HG02763 (cell line): ENCODE data around the gene KIAA1671.
"Not testable (repeated sequence)": the region's sequence is repeated elsewhere in the genome, so short reads cannot be mapped to it uniquely, and the experiment has no call there.

Experiments used
- ATAC-seq: cut with Tn5 transposase; IDR thresholded peaks from one replicate; pipeline ENCODE4 v1.9.1; 2021; ENCODE audit warnings: mild to moderate bottlenecking, moderate library complexity; ENCODE audit not compliant: unreplicated experiment

Gene KIAA1671

GRCh38 chr22:25212337-25212736 is 259.8 kb downstream of the KIAA1671 start:
- ATAC-seq = no peak

- ATAC-seq = no peak
These were observed 260.7 kb downstream of the KIAA1671 start for GRCh38 chr22:25213221-25213620.

- ATAC-seq = no peak
These were observed 263.7 kb downstream of the KIAA1671 start for GRCh38 chr22:25216230-25216629.

- ATAC-seq = no peak
These were observed 266.7 kb downstream of the KIAA1671 start, which contains the start of gene CRYBB2 for GRCh38 chr22:25219211-25219689. Gene CRYBB2 (plus strand): TSS chr22:25219639. CDS start chr22:25221430, 1,791 bp downstream.

GRCh38 chr22:25219948-25220442 is 267.5 kb downstream of the KIAA1671 start:
- no peak for ATAC-seq

GRCh38 chr22:25221790-25222189 is 269.3 kb downstream of the KIAA1671 start:
- ATAC-seq = no peak

- no peak for ATAC-seq
These were observed 270.8 kb downstream of the KIAA1671 start for GRCh38 chr22:25223269-25223850.

- no peak for ATAC-seq
These were observed 276.3 kb downstream of the KIAA1671 start for GRCh38 chr22:25228822-25229221.

GRCh38 chr22:25230760-25231159 is 278.2 kb downstream of the KIAA1671 start:
- not testable (repeated sequence) for ATAC-seq

- no peak for ATAC-seq
These were observed 279.8 kb downstream of the KIAA1671 start for GRCh38 chr22:25232301-25232700.

GRCh38 chr22:25233706-25234105 is 281.2 kb downstream of the KIAA1671 start:
- ATAC-seq = not testable (repeated sequence)

- no peak for ATAC-seq
These were observed 283.2 kb downstream of the KIAA1671 start for GRCh38 chr22:25235547-25236290.

GRCh38 chr22:25236417-25236816 is 283.9 kb downstream of the KIAA1671 start:
- no peak for ATAC-seq

GRCh38 chr22:25237503-25237902 is 285.0 kb downstream of the KIAA1671 start:
- ATAC-seq = no peak

- not testable (repeated sequence) for ATAC-seq
These were observed 285.5 kb downstream of the KIAA1671 start for GRCh38 chr22:25238058-25238457.
